WTC11 (cell line): ENCODE results near the gene OR5A1.

Experiments
- AFF4 ChIP-seq: sonication (generic); formaldehyde crosslinking; IDR thresholded peaks from 2 replicates; pipeline ENCODE4 v1.8.1; 2023; ENCODE audit warnings: mild to moderate bottlenecking, missing genetic modification reagents, borderline replicate concordance
- CTCF ChIP-seq: fragments of 200-600 bp; IDR thresholded peaks from 2 replicates; pipeline ENCODE4 v1.8.0; 2022; ENCODE audit warnings: antibody characterized with exemption
- GTF2I ChIP-seq: fragments of 250-450 bp; sonication (Bioruptor Pico); conservative IDR thresholded peaks from 2 replicates; pipeline ENCODE4 v1.4.0; 2021; ENCODE audit warnings: mild to moderate bottlenecking
- IRF1 ChIP-seq: sonication (generic); formaldehyde crosslinking; IDR thresholded peaks from 2 replicates; pipeline ENCODE4 v1.8.0; 2023; ENCODE audit warnings: missing genetic modification reagents
- MAX ChIP-seq: sonication (generic); formaldehyde crosslinking; IDR thresholded peaks from 2 replicates; pipeline ENCODE4 v1.8.0; 2022; ENCODE audit warnings: mild to moderate bottlenecking, missing genetic modification reagents
- NR2C2 ChIP-seq: sonication (generic); formaldehyde crosslinking; IDR thresholded peaks from 2 replicates; pipeline ENCODE4 v1.8.0; 2022; ENCODE audit warnings: mild to moderate bottlenecking, missing genetic modification reagents
- TEAD4 ChIP-seq: sonication (generic); formaldehyde crosslinking; IDR thresholded peaks from 2 replicates; pipeline ENCODE4 v1.8.0; 2022; ENCODE audit warnings: mild to moderate bottlenecking, missing genetic modification reagents
- USF1 ChIP-seq: sonication (generic); formaldehyde crosslinking; IDR thresholded peaks from 2 replicates; pipeline ENCODE4 v1.8.0; 2022; ENCODE audit warnings: mild to moderate bottlenecking, missing genetic modification reagents
- ZNF512 ChIP-seq: sonication (generic); formaldehyde crosslinking; IDR thresholded peaks from 2 replicates; pipeline ENCODE4 v1.8.1; 2022; ENCODE audit warnings: missing genetic modification reagents, borderline replicate concordance

- TF ChIP-seq CTCF = no peak
- TF ChIP-seq USF1 (CRISPR knock-in tag) = no peak
- no peak for TF ChIP-seq ZNF512 (CRISPR knock-in tag)
- no peak for TF ChIP-seq MAX
- TF ChIP-seq TEAD4 (CRISPR knock-in tag) = no peak
- TF ChIP-seq AFF4 = no peak
- TF ChIP-seq GTF2I = no peak
- no peak for TF ChIP-seq IRF1 (CRISPR knock-in tag)
- TF ChIP-seq NR2C2 (CRISPR knock-in tag) = no peak
Measured at GRCh38 chr11:59437770-59438169, 1.5 kb downstream of the OR5A1 start.
